UCSD-AML1 (cell line): ENCODE results near the gene MED12L.
A peak's percentile ranks its signal among the peaks of the same experiment; 100 is the strongest.

Experiments
- DNase-seq: peaks from one replicate; lab custom pipeline; 2025; ENCODE audit not compliant: unreplicated experiment; lab: John Stamatoyannopoulos, UW

MED12L gene

GRCh38 chr3:151204530-151205402 is 119.3 kb downstream of the MED12L start:
- no peak for DNase-seq

GRCh38 chr3:151205482-151205881 is 120.0 kb downstream of the MED12L start:
- DNase-seq = no peak

GRCh38 chr3:151206201-151206600 is 120.7 kb downstream of the MED12L start:
- DNase-seq = no peak

- DNase-seq = no peak
These were observed 124.2 kb downstream of the MED12L start for GRCh38 chr3:151209654-151210053.

GRCh38 chr3:151210676-151211381 is 125.4 kb downstream of the MED12L start:
- no peak for DNase-seq

GRCh38 chr3:151213151-151213550 is 127.7 kb downstream of the MED12L start:
- DNase-seq = no peak

- DNase-seq = no peak
These were observed 128.4 kb downstream of the MED12L start for GRCh38 chr3:151213881-151214280.

GRCh38 chr3:151214459-151214858 is 129.0 kb downstream of the MED12L start:
- DNase-seq = no peak

GRCh38 chr3:151216641-151217607 is 131.5 kb downstream of the MED12L start:
- no peak for DNase-seq

- DNase-seq = no peak
These were observed 132.7 kb downstream of the MED12L start for GRCh38 chr3:151218136-151218535.

GRCh38 chr3:151219056-151219455 is 133.6 kb downstream of the MED12L start:
- DNase-seq = no peak

GRCh38 chr3:151224268-151224866 is 138.9 kb downstream of the MED12L start:
- DNase-seq = no peak

GRCh38 chr3:151225040-151225975 is 139.8 kb downstream of the MED12L start:
- no peak for DNase-seq

GRCh38 chr3:151226088-151226563 is 140.7 kb downstream of the MED12L start:
- DNase-seq = no peak

GRCh38 chr3:151226825-151227224 is 141.4 kb downstream of the MED12L start:
- DNase-seq = no peak

- DNase-seq = no peak
These were observed 141.9 kb downstream of the MED12L start for GRCh38 chr3:151227266-151227806.

GRCh38 chr3:151227807-151228665 is 142.6 kb downstream of the MED12L start:
- peak; percentile 57 for DNase-seq

- DNase-seq = no peak
These were observed 143.2 kb downstream of the MED12L start for GRCh38 chr3:151228666-151229040.
